ENCODE results near the gene BRCC3.

The BRCC3 gene

DNA sequence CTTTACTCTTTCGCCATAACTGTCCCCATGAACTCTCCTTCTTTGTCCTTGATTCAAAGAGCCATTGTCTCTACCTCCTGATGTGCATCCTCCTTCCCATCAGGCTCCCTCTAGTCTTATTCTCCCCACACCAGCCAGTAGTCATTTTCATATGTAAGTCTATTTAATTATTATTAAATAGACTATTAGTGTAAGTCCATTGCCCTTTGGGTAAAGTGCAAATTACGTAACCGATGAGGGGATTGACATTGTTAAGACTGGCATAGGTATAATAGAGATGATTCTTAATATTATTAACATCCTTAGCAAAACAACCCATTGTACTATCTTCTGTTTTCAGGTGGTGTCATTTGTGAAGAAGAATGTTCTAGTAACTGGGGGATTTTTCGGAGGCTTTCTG, 17.1 kb upstream of the BRCC3 start:
- Histone ChIP-seq H4K20me1 (ENCODE audit: insufficient read depth, low read length) (no peaks in the 10 kb centered on the region), H3K36me3 (replicated peaks; ENCODE audit: insufficient read depth, low read length) (no peaks in the 10 kb centered on the region), H3K4me2 (ENCODE audit: low read depth, low read length) (no peak overlapping the region), H3K79me2 (ENCODE audit: low read length) (no peaks in the 10 kb centered on the region), H3K27me3 (replicated peaks; ENCODE audit: insufficient read depth, low read length) (no peaks in the 10 kb centered on the region), H3F3A (ENCODE audit: insufficient read depth, low read length) (no peaks in the 10 kb centered on the region), H2AFZ (ENCODE audit: low read length) (no peak overlapping the region), H3K9me2 (replicated peaks; ENCODE audit: insufficient read depth, low read length) (no peaks in the 10 kb centered on the region), H3K27ac (ENCODE audit: low read length) (no peak overlapping the region), H3K9ac (ENCODE audit: low read length) (no peak overlapping the region), H3K4me1 (ENCODE audit: low read length) (0 out of 2 replicates have a peak, but pooled peaks cover 4% of the 10 kb centered on the region), H3K4me3 (ENCODE audit: low read length) (no peak overlapping the region), H3K9me3 (replicated peaks; ENCODE audit: insufficient read depth, low read length) (no peaks in the 10 kb centered on the region)
- DNase-seq = no peak
- TF ChIP-seq EZH2phosphoT487 (IDR thresholded peaks at IDR 0.05; ENCODE audit: low read length) (no peak), EZH2 (optimal IDR thresholded peaks at IDR 0.05; ENCODE audit: low read depth, low read length) (no peak)
- TF ChIP-seq, protein P1, sequence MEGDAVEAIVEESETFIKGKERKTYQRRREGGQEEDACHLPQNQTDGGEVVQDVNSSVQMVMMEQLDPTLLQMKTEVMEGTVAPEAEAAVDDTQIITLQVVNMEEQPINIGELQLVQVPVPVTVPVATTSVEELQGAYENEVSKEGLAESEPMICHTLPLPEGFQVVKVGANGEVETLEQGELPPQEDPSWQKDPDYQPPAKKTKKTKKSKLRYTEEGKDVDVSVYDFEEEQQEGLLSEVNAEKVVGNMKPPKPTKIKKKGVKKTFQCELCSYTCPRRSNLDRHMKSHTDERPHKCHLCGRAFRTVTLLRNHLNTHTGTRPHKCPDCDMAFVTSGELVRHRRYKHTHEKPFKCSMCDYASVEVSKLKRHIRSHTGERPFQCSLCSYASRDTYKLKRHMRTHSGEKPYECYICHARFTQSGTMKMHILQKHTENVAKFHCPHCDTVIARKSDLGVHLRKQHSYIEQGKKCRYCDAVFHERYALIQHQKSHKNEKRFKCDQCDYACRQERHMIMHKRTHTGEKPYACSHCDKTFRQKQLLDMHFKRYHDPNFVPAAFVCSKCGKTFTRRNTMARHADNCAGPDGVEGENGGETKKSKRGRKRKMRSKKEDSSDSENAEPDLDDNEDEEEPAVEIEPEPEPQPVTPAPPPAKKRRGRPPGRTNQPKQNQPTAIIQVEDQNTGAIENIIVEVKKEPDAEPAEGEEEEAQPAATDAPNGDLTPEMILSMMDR (IDR thresholded peaks at IDR 0.05; ENCODE audit: low read length) = no peak

DNA sequence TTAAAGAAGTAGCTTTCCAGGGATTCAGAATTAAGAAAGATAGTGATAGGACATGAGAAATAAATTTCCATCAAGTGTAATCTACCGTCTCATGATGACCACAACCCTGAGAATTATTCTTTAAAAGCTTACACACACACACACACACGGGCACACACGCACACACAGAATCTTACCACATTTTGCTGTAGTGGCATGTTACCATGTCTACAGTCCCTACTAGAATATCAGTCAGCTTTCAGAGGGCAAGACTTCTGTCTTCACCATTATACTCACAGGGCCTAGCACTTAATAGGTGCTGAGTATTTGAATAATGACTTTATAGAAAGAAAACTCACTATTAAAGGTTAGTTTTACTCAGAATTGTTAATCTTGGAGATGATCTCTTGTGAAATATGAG, 15.8 kb upstream of the BRCC3 start:
- no peak for DNase-seq
- TF ChIP-seq EZH2 (optimal IDR thresholded peaks at IDR 0.05; ENCODE audit: low read depth, low read length) = no peak
- TF ChIP-seq EZH2phosphoT487 (IDR thresholded peaks at IDR 0.05; ENCODE audit: low read length) = no peak
- TF ChIP-seq, protein P1 (IDR thresholded peaks at IDR 0.05; ENCODE audit: low read length) = no peak
- Histone ChIP-seq H3K27me3 (replicated peaks; ENCODE audit: insufficient read depth, low read length) (no peaks in the 10 kb centered on the region), H3F3A (ENCODE audit: insufficient read depth, low read length) (no peaks in the 10 kb centered on the region), H3K4me1 (ENCODE audit: low read length) (0 out of 2 replicates have a peak, but pooled peaks cover 4% of the 10 kb centered on the region), H3K27ac (ENCODE audit: low read length) (no peak overlapping the region), H3K9ac (ENCODE audit: low read length) (no peak overlapping the region), H3K9me3 (replicated peaks; ENCODE audit: insufficient read depth, low read length) (no peaks in the 10 kb centered on the region), H4K20me1 (ENCODE audit: insufficient read depth, low read length) (no peaks in the 10 kb centered on the region), H3K9me2 (replicated peaks; ENCODE audit: insufficient read depth, low read length) (no peaks in the 10 kb centered on the region), H3K79me2 (ENCODE audit: low read length) (no peaks in the 10 kb centered on the region), H3K36me3 (replicated peaks; ENCODE audit: insufficient read depth, low read length) (no peaks in the 10 kb centered on the region), H3K4me2 (ENCODE audit: low read depth, low read length) (no peak overlapping the region), H3K4me3 (ENCODE audit: low read length) (no peak overlapping the region), H2AFZ (ENCODE audit: low read length) (no peak overlapping the region)

DNA sequence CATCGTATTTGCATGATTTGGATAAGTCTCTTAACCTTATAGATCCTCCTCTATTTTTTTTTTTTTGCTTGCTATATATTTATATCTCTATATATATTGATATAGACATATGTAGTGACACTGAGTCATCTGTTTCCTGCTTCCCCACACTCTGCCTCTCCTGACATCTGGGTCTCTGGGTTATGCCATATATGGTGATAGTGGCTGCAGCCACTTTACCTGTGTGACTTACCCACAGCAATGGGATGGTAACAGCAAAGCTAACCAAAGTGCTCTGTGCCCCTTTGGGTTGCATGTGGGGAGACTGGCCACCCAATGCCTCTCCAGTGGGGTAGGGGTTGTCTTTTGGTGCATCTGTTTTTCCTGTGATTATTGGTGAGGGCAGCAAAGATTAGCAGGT, 14.8 kb upstream of the BRCC3 start:
- H3K79me2 ChIP-seq (ENCODE audit: low read length) = no peaks in the 10 kb centered on the region
- H3K9me3 ChIP-seq (replicated peaks; ENCODE audit: insufficient read depth, low read length) = no peaks in the 10 kb centered on the region
- H3K4me3 ChIP-seq (ENCODE audit: low read length) = no peak overlapping the region
- no peak overlapping the region for H3K4me2 ChIP-seq (ENCODE audit: low read depth, low read length)
- H3F3A ChIP-seq (ENCODE audit: insufficient read depth, low read length) = no peaks in the 10 kb centered on the region
- no peaks in the 10 kb centered on the region for H4K20me1 ChIP-seq (ENCODE audit: insufficient read depth, low read length)
- no peaks in the 10 kb centered on the region for H3K27me3 ChIP-seq (replicated peaks; ENCODE audit: insufficient read depth, low read length)
- no peaks in the 10 kb centered on the region for H3K36me3 ChIP-seq (replicated peaks; ENCODE audit: insufficient read depth, low read length)
- H3K9me2 ChIP-seq (replicated peaks; ENCODE audit: insufficient read depth, low read length) = no peaks in the 10 kb centered on the region
- no peak overlapping the region for H2AFZ ChIP-seq (ENCODE audit: low read length)
- TF ChIP-seq, protein P1 (IDR thresholded peaks at IDR 0.05; ENCODE audit: low read length) = no peak
- H3K4me1 ChIP-seq (ENCODE audit: low read length) = 0 out of 2 replicates have a peak, but pooled peaks cover 4% of the 10 kb centered on the region
- H3K9ac ChIP-seq (ENCODE audit: low read length) = no peak overlapping the region
- DNase-seq = no peak
- H3K27ac ChIP-seq (ENCODE audit: low read length) = no peak overlapping the region

Data from MM.1S (cell line).